GM12891 (cell line): ENCODE results near the gene PIM2.

Experiments
- POLR2A ChIP-seq: IDR thresholded peaks from 2 replicates; pipeline ENCODE4 v1.6.1; 2011; ENCODE audit warnings: low read depth, low read length, control low read depth
- POLR2AphosphoS5 ChIP-seq: IDR thresholded peaks from 2 replicates; pipeline ENCODE4 v1.6.1; 2011; ENCODE audit warnings: low read depth, low read length, control low read depth
- POU2F2 ChIP-seq: IDR thresholded peaks from 2 replicates; pipeline ENCODE4 v1.6.1; 2011; ENCODE audit warnings: low read depth, mild to moderate bottlenecking, control low read depth, low read length, moderate library complexity
- SPI1 ChIP-seq: IDR thresholded peaks from 2 replicates; pipeline ENCODE4 v1.6.1; 2011; ENCODE audit warnings: low read depth, low read length, control low read depth
- TAF1 ChIP-seq: IDR thresholded peaks from 2 replicates; pipeline ENCODE4 v1.6.1; 2011; ENCODE audit warnings: low read depth, low read length, control low read depth

GRCh38 chrX:48968377-48968776, 49.6 kb upstream of the PIM2 start:
- TF ChIP-seq POLR2A = no peak
- no peak for TF ChIP-seq POLR2AphosphoS5
- no peak for TF ChIP-seq TAF1
- no peak for TF ChIP-seq POU2F2
- TF ChIP-seq SPI1 = no peak
